Stimulated activated CD4-positive, alpha-beta T cell treated with anti-CD3 and anti-CD28 coated beads, Interleukin-1b, Interleukin-23, amount 100 ng/mL, for 24 hours (primary cell): ENCODE measurements around the gene GABRE.

Experiments
- DNase-seq, 4 experiments: peaks; one replicate each; pipeline ENCODE4 v3.0.0-alpha.2; 2020; ENCODE audit warnings: low read depth in 4 of 4, low spot score in 1 of 4

Gene GABRE, protein sequence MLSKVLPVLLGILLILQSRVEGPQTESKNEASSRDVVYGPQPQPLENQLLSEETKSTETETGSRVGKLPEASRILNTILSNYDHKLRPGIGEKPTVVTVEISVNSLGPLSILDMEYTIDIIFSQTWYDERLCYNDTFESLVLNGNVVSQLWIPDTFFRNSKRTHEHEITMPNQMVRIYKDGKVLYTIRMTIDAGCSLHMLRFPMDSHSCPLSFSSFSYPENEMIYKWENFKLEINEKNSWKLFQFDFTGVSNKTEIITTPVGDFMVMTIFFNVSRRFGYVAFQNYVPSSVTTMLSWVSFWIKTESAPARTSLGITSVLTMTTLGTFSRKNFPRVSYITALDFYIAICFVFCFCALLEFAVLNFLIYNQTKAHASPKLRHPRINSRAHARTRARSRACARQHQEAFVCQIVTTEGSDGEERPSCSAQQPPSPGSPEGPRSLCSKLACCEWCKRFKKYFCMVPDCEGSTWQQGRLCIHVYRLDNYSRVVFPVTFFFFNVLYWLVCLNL

GRCh38 chrX:151974336-151975227 is at the start of gene GABRE:
TSS of gene GABRE (minus strand) at chrX:151974676. CDS start at chrX:151974625, 51 bp downstream.
- DNase-seq, result no peak

DNA sequence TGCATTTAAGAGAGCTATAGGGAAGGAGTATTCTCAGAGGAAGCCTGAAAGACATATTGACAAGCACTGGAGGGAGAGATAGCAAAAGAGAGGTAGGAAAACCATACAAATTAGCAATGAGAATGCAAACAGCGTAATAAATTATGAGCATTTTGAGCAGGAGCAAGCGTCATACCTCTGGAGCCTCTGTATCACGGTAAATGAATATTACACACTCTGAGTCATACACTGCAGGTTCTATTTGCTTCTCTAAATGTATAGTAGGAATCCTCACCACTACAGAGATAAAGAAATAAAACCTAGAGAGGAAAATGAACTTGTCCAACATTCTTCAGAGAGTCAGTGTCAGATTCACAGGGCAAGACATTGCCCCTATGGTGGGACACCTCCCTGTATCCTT is 46.4 kb upstream of the GABRE start:
- no peak for DNase-seq

DNA sequence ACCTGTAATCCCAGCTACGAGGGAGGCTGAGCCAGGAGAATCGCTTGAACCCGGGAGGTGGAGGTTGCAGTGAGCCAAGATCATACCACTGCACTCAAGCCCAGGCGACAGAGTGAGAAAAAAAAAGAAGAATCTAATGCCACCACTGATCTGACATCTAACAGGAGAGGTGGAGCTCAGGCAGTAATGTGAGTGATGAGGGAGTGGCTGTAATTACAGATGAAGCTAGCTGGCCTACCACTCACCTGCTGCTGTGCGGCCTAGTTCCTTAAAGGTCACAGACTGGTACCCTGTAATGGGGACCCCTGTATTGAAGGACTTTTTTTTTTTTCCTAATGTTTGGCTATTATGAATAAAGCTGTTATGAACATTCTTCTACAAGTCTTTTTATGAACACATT is 25.3 kb upstream of the GABRE start:
- no peak for DNase-seq

DNA sequence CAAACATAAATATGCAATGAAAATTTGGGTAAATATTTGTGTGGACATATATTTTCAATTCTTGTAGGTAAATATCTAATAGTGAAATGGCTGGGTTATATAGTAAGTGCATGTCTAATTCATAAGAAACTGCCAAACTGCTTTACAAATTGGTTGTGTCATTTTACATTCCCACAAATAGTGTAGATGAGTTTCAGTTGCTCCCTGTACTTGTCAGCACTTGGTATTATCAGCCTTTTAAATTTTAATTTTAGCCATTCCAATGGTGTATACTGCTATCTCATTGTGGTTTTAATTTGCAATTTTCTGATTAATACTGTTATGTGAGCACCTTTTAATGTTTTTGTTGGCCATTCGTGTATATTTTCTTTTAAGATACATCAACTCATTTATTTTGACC is 23.1 kb upstream of the GABRE start:
- no peak for DNase-seq

DNA sequence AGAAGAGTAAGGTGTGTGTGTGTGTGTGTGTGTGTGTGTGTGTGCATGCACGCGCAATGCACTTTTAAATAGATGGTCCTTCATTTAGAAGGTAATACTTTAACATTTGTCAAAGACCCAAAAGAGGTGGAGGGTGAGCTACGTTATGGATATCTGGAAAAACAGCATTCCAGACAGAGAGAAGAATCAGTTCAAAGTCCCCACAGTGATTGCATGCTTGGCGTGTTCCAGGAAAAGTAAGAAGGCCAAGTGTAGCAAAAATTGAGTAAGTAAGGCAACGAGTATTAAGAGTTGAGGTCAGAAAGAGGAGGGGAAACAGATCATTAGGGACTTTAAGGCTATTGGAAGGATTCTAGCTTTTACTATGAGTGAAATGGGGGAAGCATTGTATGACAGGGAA is 21.9 kb upstream of the GABRE start:
- no peak for DNase-seq

GRCh38 chrX:151994476-151994875 is 20.0 kb upstream of the GABRE start:
- no peak for DNase-seq

GRCh38 chrX:151988706-151989299 is 14.3 kb upstream of the GABRE start:
- DNase-seq, result no peak

DNA sequence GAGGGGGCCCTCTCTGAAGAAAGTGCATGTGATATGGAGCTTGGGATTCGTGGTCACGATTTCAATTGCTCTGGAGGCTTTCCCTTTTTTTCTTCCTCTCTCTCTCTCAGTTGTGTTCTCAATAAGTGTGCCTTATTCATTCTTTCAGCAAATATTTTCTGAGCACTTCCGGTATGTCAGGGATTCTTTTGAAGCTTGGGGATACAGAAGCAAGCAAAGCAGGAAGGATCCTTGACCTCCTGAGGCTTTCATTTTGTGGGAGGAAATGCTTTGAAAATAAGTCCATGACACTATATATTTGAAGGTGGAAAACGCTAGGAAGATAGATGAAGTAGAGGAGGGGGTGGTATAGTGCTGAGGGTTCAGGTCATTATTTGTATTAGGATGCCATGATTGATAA is 12.6 kb upstream of the GABRE start:
- no peak for DNase-seq

DNA sequence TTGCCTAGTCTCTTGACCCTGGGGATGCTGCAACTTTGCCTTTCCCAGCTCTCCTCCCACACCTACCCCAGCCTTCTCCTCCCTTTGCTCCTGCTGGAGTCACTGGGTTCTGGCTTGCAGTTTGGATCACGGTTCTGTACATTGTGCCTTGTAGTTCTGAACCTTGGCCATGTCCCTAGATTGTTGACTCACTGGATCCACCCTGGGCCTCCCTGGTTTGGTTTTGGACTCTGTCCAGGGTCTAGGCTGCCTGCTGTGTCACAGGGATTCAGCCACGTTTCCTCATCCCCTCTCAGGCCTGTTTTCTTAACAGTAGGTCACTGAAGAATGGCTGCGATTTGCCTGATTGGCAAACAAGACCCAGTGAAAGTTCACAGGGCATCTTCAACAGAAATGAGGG is 11.5 kb upstream of the GABRE start:
- DNase-seq, result no peak

GRCh38 chrX:151985531-151985930 is 11.1 kb upstream of the GABRE start:
- DNase-seq, result no peak

- DNase-seq, result no peak
These were observed 10.4 kb upstream of the GABRE start for GRCh38 chrX:151984902-151985301.

- DNase-seq, result no peak
These were observed 9.9 kb upstream of the GABRE start for GRCh38 chrX:151984328-151984727.

GRCh38 chrX:151983186-151983585 is 8.7 kb upstream of the GABRE start:
- DNase-seq, result no peak

DNA sequence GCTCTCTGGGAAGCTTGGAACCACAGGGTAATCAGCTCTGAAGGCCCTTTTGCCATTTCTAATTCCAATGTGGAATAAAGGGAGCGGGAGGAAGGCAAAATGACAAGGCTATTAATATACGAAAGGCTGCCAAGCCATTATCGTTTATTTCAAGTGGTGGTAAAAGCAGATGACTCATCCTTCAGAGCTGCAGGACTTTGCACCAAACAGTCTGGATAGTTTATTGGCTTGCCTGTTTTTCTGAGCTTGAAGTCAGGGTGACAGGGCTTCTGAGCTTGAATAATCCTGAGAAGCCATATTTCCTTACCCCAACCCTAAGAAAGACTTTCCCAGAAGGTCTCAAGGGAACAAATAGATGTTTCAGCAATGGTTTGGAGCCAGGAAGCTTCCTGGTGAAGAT is 7.7 kb upstream of the GABRE start:
- no peak for DNase-seq

- no peak for DNase-seq
These were observed 6.7 kb upstream of the GABRE start for GRCh38 chrX:151981129-151981528.

DNA sequence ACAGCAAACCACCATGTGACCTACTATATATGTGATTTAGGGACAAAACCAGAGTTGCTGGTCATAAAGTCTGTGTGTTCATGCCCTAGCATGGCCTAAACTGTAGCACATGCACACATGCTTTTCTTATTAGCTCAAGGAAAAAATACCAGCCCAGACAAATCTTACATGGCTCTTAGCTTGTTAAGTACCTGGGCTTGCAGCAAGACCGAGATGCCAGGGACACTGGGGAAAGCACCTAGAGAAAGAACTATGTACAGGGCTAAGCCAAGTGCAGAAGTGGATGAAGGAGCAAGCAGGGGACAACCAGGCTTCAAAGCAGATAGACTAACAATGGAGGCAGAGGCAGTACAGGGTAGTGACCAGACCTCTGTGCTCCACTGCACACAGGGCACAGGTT is 3.4 kb upstream of the GABRE start:
- no peak for DNase-seq

DNA sequence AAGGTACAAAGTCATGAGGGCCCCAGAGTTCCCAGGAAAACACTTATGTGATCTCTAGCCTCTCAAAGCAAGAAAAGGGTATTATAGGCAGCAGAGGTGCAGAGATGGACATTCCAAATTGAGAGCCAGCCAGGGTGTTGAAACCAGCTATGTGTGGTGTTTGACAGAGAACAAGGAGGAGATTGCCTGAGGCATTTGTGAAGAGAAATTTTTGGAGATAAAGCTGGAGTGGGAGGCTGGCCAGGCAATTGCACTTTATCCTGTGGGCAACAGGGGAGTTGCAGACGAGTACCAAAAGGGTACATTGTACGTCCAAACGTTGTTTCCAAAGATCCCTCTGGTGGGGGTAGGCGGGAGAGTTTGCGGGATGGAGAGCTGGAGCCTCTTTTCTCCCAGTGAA is 2.5 kb upstream of the GABRE start:
- no peak for DNase-seq

DNA sequence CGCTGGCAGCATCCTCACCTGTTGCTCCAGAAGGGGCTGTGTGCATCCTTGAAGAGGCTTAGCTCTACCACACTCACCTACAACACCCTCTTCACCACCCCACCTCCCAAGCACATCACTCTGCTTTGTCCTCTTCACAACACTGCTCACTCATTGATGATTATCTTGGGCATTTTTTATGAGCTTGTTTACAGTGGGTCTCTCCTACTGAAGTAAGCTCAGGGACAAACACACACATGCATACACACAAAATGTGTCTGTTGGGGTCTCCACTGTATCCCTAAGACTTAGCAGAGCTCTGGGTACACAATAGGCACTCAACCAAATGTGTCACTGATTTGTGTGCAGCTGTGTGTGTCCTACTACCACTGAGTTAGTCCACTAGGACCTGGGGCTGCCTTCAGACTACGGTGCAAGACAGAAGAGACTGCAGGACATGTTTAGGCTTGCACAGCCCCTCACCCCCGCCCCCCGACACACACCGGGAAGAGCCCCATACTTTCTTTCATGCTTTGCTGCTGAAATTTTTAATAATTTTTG is 1.3 kb upstream of the GABRE start:
- DNase-seq, result no peak

GRCh38 chrX:151975228-151975593 is 735 bp upstream of the GABRE start:
- no peak for DNase-seq

- DNase-seq, result no peak
These were observed 583 bp downstream of the GABRE start for GRCh38 chrX:151973851-151974335.

DNA sequence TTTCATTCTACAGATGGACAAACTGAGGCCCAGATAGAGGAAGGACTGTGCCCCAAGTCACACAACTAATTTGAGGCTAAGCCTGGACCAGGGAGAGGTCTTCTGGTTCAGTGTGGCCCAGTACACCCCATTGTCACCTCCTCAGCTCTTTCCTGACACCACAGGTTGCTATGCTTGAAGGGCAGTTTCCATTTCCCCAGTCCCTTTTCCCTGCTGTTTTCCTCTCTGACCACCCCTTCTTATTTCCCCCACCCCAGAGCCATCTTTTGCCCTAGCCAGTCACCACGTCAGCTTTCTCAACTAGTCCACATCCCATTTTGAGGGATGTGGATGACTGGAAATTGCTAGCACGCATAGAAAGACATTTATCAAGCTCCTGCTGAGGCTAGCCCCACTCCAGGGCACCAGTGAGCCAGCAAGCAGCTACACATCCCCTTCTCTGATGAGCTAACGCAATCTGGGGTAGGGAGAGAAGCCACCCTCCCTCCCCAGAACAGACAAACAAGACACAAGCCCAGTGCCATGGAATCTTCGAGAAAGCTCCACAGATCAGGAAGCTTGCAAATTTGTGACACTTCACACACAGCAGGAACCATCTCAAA is 1.3 kb downstream of the GABRE start:
- DNase-seq, result no peak
